Lower leg skin (tissue), 3 donors: ENCODE results near the gene ATG101.

Experiments
- CTCF ChIP-seq, 3 donors: fragments of 450-650 bp; IDR thresholded peaks; one replicate each; pipeline ENCODE4 v1.5.1; 2016; ENCODE audit warnings: antibody characterized with exemption in 3 of 3, mild to moderate bottlenecking in 3 of 3, moderate library complexity in 2 of 3
- POLR2A ChIP-seq, 2 donors: fragments of 450-650 bp; IDR thresholded peaks; one replicate each; pipeline ENCODE4 v1.6.1; 2016 to 2017; ENCODE audit warnings: antibody characterized with exemption in 2 of 2, mild to moderate bottlenecking in 1 of 2, moderate library complexity in 1 of 2

- no peak for TF ChIP-seq CTCF (IDR thresholded peaks at IDR 0.05)
- no peak for TF ChIP-seq POLR2A (IDR thresholded peaks at IDR 0.05)
Observed at GRCh38 chr12:52049688-52050087, 20.1 kb upstream of the ATG101 start.
